ENCODE results near the gene APOH.
"Not testable (repeated sequence)": the region's sequence is repeated elsewhere in the genome, so short reads cannot be mapped to it uniquely, and the experiment has no call there.

The APOH gene

GRCh38 chr17:66228887-66229782, at the start of gene APOH:
Gene APOH (minus strand): TSS chr17:66229415. CDS start chr17:66229379, 36 bp downstream.
- DNase-seq (ENCODE audit: low read depth in 2 of 2), result no peak

- no peak for DNase-seq (ENCODE audit: low read depth in 2 of 2)
Measured at GRCh38 chr17:66277191-66277590, 48.0 kb upstream of the APOH start.

GRCh38 chr17:66276328-66276937, 47.2 kb upstream of the APOH start:
- no peak for DNase-seq (ENCODE audit: low read depth in 2 of 2)

GRCh38 chr17:66275651-66276050, 46.4 kb upstream of the APOH start:
- DNase-seq (ENCODE audit: low read depth in 2 of 2), result no peak

- no peak for DNase-seq (ENCODE audit: low read depth in 2 of 2)
Measured at GRCh38 chr17:66273586-66273848, 44.3 kb upstream of the APOH start.

GRCh38 chr17:66272811-66273585, 43.8 kb upstream of the APOH start:
- no peak for DNase-seq (ENCODE audit: low read depth in 2 of 2)

GRCh38 chr17:66271512-66271911, 42.3 kb upstream of the APOH start:
- DNase-seq (ENCODE audit: low read depth in 2 of 2), result no peak

- DNase-seq (ENCODE audit: low read depth in 2 of 2), result no peak
Measured at GRCh38 chr17:66270106-66270505, 40.9 kb upstream of the APOH start.

- no peak for DNase-seq (ENCODE audit: low read depth in 2 of 2)
Measured at GRCh38 chr17:66268247-66268927, 39.2 kb upstream of the APOH start.

- no peak for DNase-seq (ENCODE audit: low read depth in 2 of 2)
Measured at GRCh38 chr17:66264696-66265095, 35.5 kb upstream of the APOH start.

GRCh38 chr17:66262767-66263166, 33.6 kb upstream of the APOH start:
- no peak for DNase-seq (ENCODE audit: low read depth in 2 of 2)

- no peak for DNase-seq (ENCODE audit: low read depth in 2 of 2)
Measured at GRCh38 chr17:66260688-66261087, 31.5 kb upstream of the APOH start.

- DNase-seq (ENCODE audit: low read depth in 2 of 2), result no peak
Measured at GRCh38 chr17:66260275-66260674, 31.1 kb upstream of the APOH start.

- DNase-seq (ENCODE audit: low read depth in 2 of 2), result no peak
Measured at GRCh38 chr17:66255527-66255971, 26.3 kb upstream of the APOH start.

GRCh38 chr17:66255112-66255511, 25.9 kb upstream of the APOH start:
- DNase-seq (ENCODE audit: low read depth in 2 of 2), result peak in 1 of 2 donors; percentile 13

GRCh38 chr17:66253458-66253857, 24.2 kb upstream of the APOH start:
- not testable (repeated sequence) for DNase-seq (ENCODE audit: low read depth in 2 of 2)

GRCh38 chr17:66250686-66251085, 21.5 kb upstream of the APOH start:
- DNase-seq (ENCODE audit: low read depth in 2 of 2), result no peak

GRCh38 chr17:66248285-66248684, 19.1 kb upstream of the APOH start:
- no peak for DNase-seq (ENCODE audit: low read depth in 2 of 2)

GRCh38 chr17:66241839-66242238, 12.6 kb upstream of the APOH start:
- DNase-seq (ENCODE audit: low read depth in 2 of 2), result no peak

- no peak for DNase-seq (ENCODE audit: low read depth in 2 of 2)
Measured at GRCh38 chr17:66240630-66241029, 11.4 kb upstream of the APOH start.

GRCh38 chr17:66240013-66240412, 10.8 kb upstream of the APOH start:
- DNase-seq (ENCODE audit: low read depth in 2 of 2), result no peak

GRCh38 chr17:66235377-66235994, 6.3 kb upstream of the APOH start:
- no peak for DNase-seq (ENCODE audit: low read depth in 2 of 2)
